ENCODE data around the gene TTC28.
A peak's percentile ranks its signal among the peaks of the same experiment; 100 is the strongest.

Gene TTC28

DNA sequence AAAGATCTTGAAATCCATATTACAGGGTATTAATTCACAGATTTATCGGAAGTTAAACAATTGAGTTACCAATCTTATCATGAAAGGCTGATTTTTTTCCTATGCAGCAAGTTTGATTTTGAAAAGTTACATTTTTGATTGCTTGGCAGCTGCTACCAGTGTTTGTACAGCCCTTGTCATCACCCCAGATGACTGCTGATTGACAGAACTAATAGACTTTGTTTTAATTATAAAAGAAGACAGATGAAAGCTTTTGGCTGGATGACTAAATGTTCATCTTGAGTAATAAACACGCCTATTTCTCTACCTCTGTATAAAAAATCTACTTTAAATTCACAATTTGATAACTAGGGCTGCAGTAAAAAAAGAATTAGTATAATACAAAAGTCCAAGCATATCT lies 259.7 kb downstream of the TTC28 start:
- ChIA-PET POLR2A (no interaction called here), CTCF (interaction anchor here (0.7 to 1.0 kb wide), 2 partner anchors 10 to 25 kb away, joined by 3 to 5 read pairs; no protein-coding TSS in a partner anchor)
- Histone ChIP-seq H3K4me1 (ENCODE audit: control insufficient read depth, insufficient read depth, low read length) (peaks cover 13% of the 10 kb centered on the region), H3K36me3 (ENCODE audit: control insufficient read depth in 2 of 2, insufficient read depth in 1 of 2, low read length in 2 of 2) (no peaks in the 10 kb centered on the region), H3K9me3 (ENCODE audit: control insufficient read depth, insufficient read depth, low read depth, low read length) (no peaks in the 10 kb centered on the region), H3K27ac (ENCODE audit: extremely low read depth, low read depth, low read length) (no peak overlapping the region), H3K4me3 (ENCODE audit: low read depth, low read length) (no peak overlapping the region)
- TF ChIP-seq ZNF10 (tag by site-specific recombination; IDR thresholded peaks at IDR 0.05) (no peak), OSR2 (tag by site-specific recombination; IDR thresholded peaks at IDR 0.05) (no peak)

DNA sequence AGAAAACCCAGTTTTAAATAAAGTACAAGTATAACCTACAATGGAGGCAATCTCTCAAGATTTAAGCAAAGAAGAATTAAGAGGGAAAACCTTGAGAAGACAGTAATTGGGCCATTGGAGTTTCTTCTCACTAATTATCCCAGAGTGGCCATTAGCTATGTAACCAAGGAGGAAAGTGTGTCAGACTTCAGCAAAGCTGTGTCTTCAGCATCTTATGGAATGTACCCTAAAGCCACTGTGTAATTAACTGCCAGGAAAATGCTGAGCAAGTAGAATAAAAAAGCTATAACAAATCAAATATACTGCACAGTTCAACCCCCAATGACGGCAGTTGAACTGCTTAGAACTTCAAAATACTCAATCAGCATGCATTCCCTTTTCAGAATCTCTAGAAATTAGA lies 261.6 kb downstream of the TTC28 start:
- H3K9me3 ChIP-seq (ENCODE audit: control insufficient read depth, insufficient read depth, low read depth, low read length): no peaks in the 10 kb centered on the region
- no peaks in the 10 kb centered on the region for H3K36me3 ChIP-seq (ENCODE audit: control insufficient read depth in 2 of 2, insufficient read depth in 1 of 2, low read length in 2 of 2)
- TF ChIP-seq, protein P1, sequence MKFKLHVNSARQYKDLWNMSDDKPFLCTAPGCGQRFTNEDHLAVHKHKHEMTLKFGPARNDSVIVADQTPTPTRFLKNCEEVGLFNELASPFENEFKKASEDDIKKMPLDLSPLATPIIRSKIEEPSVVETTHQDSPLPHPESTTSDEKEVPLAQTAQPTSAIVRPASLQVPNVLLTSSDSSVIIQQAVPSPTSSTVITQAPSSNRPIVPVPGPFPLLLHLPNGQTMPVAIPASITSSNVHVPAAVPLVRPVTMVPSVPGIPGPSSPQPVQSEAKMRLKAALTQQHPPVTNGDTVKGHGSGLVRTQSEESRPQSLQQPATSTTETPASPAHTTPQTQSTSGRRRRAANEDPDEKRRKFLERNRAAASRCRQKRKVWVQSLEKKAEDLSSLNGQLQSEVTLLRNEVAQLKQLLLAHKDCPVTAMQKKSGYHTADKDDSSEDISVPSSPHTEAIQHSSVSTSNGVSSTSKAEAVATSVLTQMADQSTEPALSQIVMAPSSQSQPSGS (tag by site-specific recombination; IDR thresholded peaks at IDR 0.05; ENCODE audit: low read depth): no peak
- TF ChIP-seq ZNF660 (tag by site-specific recombination; IDR thresholded peaks at IDR 0.05): no peak
- TF ChIP-seq KLF9 (tag by site-specific recombination; IDR thresholded peaks at IDR 0.05; ENCODE audit: low read depth): no peak
- TF ChIP-seq, protein P2, sequence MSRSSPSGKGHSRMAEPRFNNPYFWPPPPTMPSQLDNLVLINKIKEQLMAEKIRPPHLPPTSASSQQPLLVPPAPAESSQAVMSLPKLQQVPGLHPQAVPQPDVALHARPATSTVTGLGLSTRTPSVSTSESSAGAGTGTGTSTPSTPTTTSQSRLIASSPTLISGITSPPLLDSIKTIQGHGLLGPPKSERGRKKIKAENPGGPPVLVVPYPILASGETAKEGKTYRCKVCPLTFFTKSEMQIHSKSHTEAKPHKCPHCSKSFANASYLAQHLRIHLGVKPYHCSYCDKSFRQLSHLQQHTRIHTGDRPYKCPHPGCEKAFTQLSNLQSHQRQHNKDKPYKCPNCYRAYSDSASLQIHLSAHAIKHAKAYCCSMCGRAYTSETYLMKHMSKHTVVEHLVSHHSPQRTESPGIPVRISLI (tag by site-specific recombination; IDR thresholded peaks at IDR 0.05): no peak
- no peak for TF ChIP-seq ZNF121 (tag by site-specific recombination; IDR thresholded peaks at IDR 0.05)
- TF ChIP-seq ZSCAN30 (tag by site-specific recombination; IDR thresholded peaks at IDR 0.05): no peak
- H3K4me1 ChIP-seq (ENCODE audit: control insufficient read depth, insufficient read depth, low read length): peaks cover 7% of the 10 kb centered on the region; the same call in 1 of the 2 replicates
- ChIA-PET POLR2A (no interaction called here), CTCF (interaction anchor here (0.5 kb wide), 1 partner anchor 29 kb away, joined by 4 read pairs; no protein-coding TSS in a partner anchor)
- no peak overlapping the region for H3K27ac ChIP-seq (ENCODE audit: extremely low read depth, low read depth, low read length)
- no peak overlapping the region for H3K4me3 ChIP-seq (ENCODE audit: low read depth, low read length)

DNA sequence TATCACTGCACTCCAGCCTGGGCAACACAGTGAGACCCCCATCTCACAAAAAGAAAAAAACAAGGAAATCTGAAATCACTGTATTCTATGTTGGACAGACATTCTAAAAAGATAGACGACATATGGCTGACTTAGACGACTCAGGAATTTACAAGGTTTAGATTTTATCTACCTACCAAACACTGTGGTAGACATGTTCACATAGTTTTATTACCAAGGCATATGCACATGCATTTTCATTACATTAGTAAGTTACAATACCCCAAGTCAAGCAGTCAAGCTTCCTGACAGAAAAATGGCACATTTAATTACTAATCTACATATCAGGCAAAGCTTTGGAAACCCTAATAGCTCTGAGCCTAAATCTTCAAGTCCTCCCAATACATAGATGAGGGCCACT lies 262.2 kb downstream of the TTC28 start:
- ChIA-PET POLR2A (no interaction called here), CTCF (interaction anchor here (0.5 kb wide), 1 partner anchor 30 kb away, joined by 4 read pairs; no protein-coding TSS in a partner anchor)
- H3K36me3 ChIP-seq (ENCODE audit: control insufficient read depth in 2 of 2, insufficient read depth in 1 of 2, low read length in 2 of 2): no peaks in the 10 kb centered on the region
- H3K27ac ChIP-seq (ENCODE audit: extremely low read depth, low read depth, low read length): no peak overlapping the region
- peaks cover 7% of the 10 kb centered on the region; the same call in 1 of the 2 replicates for H3K4me1 ChIP-seq (ENCODE audit: control insufficient read depth, insufficient read depth, low read length)
- TF ChIP-seq ZNF121 (tag by site-specific recombination; IDR thresholded peaks at IDR 0.05) (peak; percentile 64; the same call in 1 of the 2 replicates), GLIS2 (tag by site-specific recombination; IDR thresholded peaks at IDR 0.05) (no peak)
- H3K9me3 ChIP-seq (ENCODE audit: control insufficient read depth, insufficient read depth, low read depth, low read length): no peaks in the 10 kb centered on the region
- H3K4me3 ChIP-seq (ENCODE audit: low read depth, low read length): no peak overlapping the region

DNA sequence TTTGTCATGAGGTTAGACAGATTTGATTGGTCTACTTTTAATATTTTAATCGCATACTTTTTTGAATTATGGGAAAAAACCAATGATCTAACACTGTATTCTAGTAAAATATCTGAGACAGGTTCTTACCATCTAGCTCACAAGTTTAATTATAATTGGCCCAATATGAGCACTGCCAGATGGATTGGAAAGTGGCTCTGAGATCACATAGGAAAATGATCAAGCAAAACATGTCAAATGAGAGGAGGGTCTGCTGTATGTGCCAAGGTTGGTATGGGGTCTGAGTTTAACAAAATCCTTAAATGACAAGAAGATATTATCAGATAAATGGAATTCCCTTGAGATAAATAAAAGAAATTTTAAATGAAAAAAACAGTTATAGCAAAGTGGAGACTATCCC lies 264.7 kb downstream of the TTC28 start:
- ChIA-PET POLR2A (no interaction called here), CTCF (no interaction called here)
- Histone ChIP-seq H3K4me3 (ENCODE audit: low read depth, low read length) (no peak overlapping the region), H3K9me3 (ENCODE audit: control insufficient read depth, insufficient read depth, low read depth, low read length) (no peaks in the 10 kb centered on the region), H3K27ac (ENCODE audit: extremely low read depth, low read depth, low read length) (no peak overlapping the region), H3K4me1 (ENCODE audit: control insufficient read depth, insufficient read depth, low read length) (peaks cover 9% of the 10 kb centered on the region; the same call in 1 of the 2 replicates), H3K36me3 (ENCODE audit: control insufficient read depth in 2 of 2, insufficient read depth in 1 of 2, low read length in 2 of 2) (no peaks in the 10 kb centered on the region)
- TF ChIP-seq, protein P3, sequence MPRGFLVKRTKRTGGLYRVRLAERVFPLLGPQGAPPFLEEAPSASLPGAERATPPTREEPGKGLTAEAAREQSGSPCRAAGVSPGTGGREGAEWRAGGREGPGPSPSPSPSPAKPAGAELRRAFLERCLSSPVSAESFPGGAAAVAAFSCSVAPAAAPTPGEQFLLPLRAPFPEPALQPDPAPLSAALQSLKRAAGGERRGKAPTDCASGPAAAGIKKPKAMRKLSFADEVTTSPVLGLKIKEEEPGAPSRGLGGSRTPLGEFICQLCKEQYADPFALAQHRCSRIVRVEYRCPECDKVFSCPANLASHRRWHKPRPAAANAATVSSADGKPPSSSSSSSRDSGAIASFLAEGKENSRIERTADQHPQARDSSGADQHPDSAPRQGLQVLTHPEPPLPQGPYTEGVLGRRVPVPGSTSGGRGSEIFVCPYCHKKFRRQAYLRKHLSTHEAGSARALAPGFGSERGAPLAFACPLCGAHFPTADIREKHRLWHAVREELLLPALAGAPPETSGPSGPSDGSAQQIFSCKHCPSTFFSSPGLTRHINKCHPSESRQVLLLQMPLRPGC (tag by site-specific recombination; IDR thresholded peaks at IDR 0.05): no peak
- TF ChIP-seq SALL2 (tag by site-specific recombination; IDR thresholded peaks at IDR 0.05; ENCODE audit: borderline replicate concordance): no peak
- no peak for TF ChIP-seq ZNF354C (tag by site-specific recombination; IDR thresholded peaks at IDR 0.05; ENCODE audit: borderline replicate concordance, low read depth)
- TF ChIP-seq, protein P4, sequence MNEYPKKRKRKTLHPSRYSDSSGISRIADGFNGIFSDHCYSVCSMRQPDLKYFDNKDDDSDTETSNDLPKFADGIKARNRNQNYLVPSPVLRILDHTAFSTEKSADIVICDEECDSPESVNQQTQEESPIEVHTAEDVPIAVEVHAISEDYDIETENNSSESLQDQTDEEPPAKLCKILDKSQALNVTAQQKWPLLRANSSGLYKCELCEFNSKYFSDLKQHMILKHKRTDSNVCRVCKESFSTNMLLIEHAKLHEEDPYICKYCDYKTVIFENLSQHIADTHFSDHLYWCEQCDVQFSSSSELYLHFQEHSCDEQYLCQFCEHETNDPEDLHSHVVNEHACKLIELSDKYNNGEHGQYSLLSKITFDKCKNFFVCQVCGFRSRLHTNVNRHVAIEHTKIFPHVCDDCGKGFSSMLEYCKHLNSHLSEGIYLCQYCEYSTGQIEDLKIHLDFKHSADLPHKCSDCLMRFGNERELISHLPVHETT (tag by site-specific recombination; IDR thresholded peaks at IDR 0.05): no peak
- TF ChIP-seq ZSCAN23 (tag by site-specific recombination; IDR thresholded peaks at IDR 0.05): no peak
- TF ChIP-seq ZBTB7A (tag by site-specific recombination; IDR thresholded peaks at IDR 0.05; ENCODE audit: low read depth): no peak
- TF ChIP-seq ZNF529 (tag by site-specific recombination; IDR thresholded peaks at IDR 0.05; ENCODE audit: insufficient replicate concordance): no peak
- TF ChIP-seq EGR2 (tag by site-specific recombination; IDR thresholded peaks at IDR 0.05; ENCODE audit: low read depth): no peak
- no peak for TF ChIP-seq ZNF37A (tag by site-specific recombination; IDR thresholded peaks at IDR 0.05)
- no peak for TF ChIP-seq ZNF169 (tag by site-specific recombination; IDR thresholded peaks at IDR 0.05)

Measured in HEK293 (cell line).